Nucleus accumbens (tissue), 56 donors: ENCODE data around the gene CSDE1.

ENCODE experiments used
- DNase-seq, 56 donors: peaks; one replicate each; lab custom pipeline; 2025; lab: John Stamatoyannopoulos, UW

CSDE1 gene

DNA sequence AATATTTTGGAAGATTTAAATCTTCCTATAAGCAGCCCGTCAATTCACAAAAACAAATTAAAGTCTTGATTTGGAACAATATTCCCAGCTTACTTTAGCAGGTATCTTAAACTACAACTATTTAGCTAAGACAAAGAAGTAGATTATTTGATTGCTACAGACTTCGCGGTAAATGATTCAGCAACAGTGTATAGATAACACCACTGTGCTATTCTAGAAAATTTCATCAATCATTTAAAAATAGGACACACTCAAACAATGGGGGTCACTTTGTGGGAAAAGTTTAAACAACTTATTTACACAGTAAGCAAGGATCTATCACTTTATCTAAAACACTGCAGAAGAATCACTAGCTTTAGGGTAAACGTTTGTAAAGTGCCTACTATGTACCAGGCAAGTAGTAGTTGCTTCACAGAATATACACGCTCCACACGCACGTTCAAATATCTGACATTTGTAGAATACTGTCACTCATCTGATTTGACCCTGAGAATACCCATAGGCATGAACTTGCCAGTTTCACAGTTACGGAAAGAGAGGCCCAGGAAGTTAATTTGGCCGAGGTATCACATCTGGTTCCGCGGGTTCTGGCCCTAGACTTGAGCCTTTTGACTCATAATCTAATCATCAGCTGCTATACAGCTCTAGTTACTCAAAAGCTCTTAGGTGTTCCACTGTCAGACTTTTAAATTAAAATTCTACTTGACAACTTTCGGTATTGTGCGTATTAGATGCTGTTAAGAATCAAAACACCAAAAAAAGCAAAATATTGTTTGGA is 88.8 kb downstream of the CSDE1 start:
- DNase-seq = no peak

DNA sequence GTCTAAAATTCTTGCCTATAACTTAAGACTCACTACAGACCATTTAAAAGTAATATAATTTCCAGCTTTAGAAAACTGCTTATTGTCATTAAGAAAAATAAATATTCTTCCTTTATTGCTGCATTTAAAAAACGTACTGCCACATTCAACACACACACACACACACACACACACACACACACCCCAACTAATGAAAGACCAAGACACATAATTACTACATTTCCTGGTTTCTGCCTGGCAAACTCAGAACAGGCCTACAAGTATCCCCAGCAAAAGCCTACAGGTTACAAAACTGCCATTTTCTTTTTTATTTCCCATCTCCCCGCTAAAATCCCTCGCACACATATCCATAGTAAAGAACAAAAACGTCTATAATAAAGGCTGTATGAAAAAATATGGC is 89.4 kb downstream of the CSDE1 start:
- DNase-seq = no peak

DNA sequence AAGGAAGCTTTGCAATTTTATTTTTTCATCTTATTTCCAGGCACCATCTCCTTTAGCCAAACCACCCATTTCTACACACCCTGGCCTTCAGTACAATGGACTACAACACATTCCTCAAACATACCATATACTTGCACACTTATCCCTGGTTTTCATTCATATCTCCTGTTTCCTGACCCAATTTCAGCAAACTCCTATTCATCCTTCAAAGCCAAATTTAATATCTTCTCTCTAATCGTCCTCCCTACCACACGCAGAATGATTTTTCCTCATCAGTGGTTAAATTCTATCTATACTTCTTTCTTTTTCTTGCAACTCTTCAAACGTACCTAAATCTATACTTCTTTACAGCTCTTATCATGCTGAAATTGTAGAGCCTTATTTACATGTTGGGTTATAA is 90.8 kb downstream of the CSDE1 start:
- no peak for DNase-seq
